Dermis blood vessel endothelial cell (primary cell): ENCODE results near the gene COLGALT1. TPM values are rescaled to one million over a fixed set of nuclear protein-coding genes. Genes with fewer than 3 reads are reported as not detected.
"Not testable (repeated sequence)": the region's sequence is repeated elsewhere in the genome, so short reads cannot be mapped to it uniquely, and the experiment has no call there.

Experiments
- DNase-seq: peaks from one replicate; pipeline ENCODE4 v3.0.0; 2010
- total RNA-seq: library from RNA; depleted of rRNA; stranded (reverse); fragments of >200 nt; gene quantifications from 2 replicates; pipeline ENCODE4 v1.2.3, GENCODE V29; 2014

COLGALT1 gene
- 105 and 106 TPM in 2 replicates for total RNA-seq

- peak; percentile 99 for DNase-seq
Observed at GRCh38 chr19:17555480-17555928, at the start of gene COLGALT1. Gene COLGALT1, plus strand, starts transcription at chr19:17555649. Its CDS starts 65 bp downstream, at chr19:17555714.

- no peak for DNase-seq
Observed at GRCh38 chr19:17506745-17507144, 48.7 kb upstream of the COLGALT1 start.

GRCh38 chr19:17508558-17508933, 46.9 kb upstream of the COLGALT1 start:
- not testable (repeated sequence) for DNase-seq

GRCh38 chr19:17510220-17510993, 45.0 kb upstream of the COLGALT1 start:
- peak; percentile 26 for DNase-seq

GRCh38 chr19:17511724-17512573, 43.5 kb upstream of the COLGALT1 start:
- DNase-seq = peak; percentile 89

- no peak for DNase-seq
Observed at GRCh38 chr19:17512574-17512939, 42.9 kb upstream of the COLGALT1 start.

GRCh38 chr19:17515408-17516149, 39.9 kb upstream of the COLGALT1 start:
- no peak for DNase-seq

GRCh38 chr19:17517898-17518297, 37.6 kb upstream of the COLGALT1 start:
- DNase-seq = peak; percentile 21

- not testable (repeated sequence) for DNase-seq
Observed at GRCh38 chr19:17518654-17519053, 36.8 kb upstream of the COLGALT1 start.

- DNase-seq = no peak
Observed at GRCh38 chr19:17519967-17520366, 35.5 kb upstream of the COLGALT1 start.

- no peak for DNase-seq
Observed at GRCh38 chr19:17520865-17521264, 34.6 kb upstream of the COLGALT1 start.

- DNase-seq = peak; percentile 50
Observed at GRCh38 chr19:17522988-17523872, 32.2 kb upstream of the COLGALT1 start.

- no peak for DNase-seq
Observed at GRCh38 chr19:17524651-17525050, 30.8 kb upstream of the COLGALT1 start.

- DNase-seq = no peak
Observed at GRCh38 chr19:17525141-17525540, 30.3 kb upstream of the COLGALT1 start.

GRCh38 chr19:17526922-17527321, 28.5 kb upstream of the COLGALT1 start:
- no peak for DNase-seq

GRCh38 chr19:17527326-17527725, 28.1 kb upstream of the COLGALT1 start:
- no peak for DNase-seq

- no peak for DNase-seq
Observed at GRCh38 chr19:17528610-17529009, 26.8 kb upstream of the COLGALT1 start.

GRCh38 chr19:17529239-17530158, 25.9 kb upstream of the COLGALT1 start:
- DNase-seq = no peak

GRCh38 chr19:17530586-17530985, 24.9 kb upstream of the COLGALT1 start:
- DNase-seq = peak; percentile 11

- no peak for DNase-seq
Observed at GRCh38 chr19:17532116-17532515, 23.3 kb upstream of the COLGALT1 start.

- DNase-seq = no peak
Observed at GRCh38 chr19:17532557-17532956, 22.9 kb upstream of the COLGALT1 start.
